UCSD-AML1 (cell line): ENCODE results near the gene RARB.

Experiments used
- DNase-seq: peaks from one replicate; lab custom pipeline; 2025; ENCODE audit not compliant: unreplicated experiment; lab: John Stamatoyannopoulos, UW

Gene RARB

DNA sequence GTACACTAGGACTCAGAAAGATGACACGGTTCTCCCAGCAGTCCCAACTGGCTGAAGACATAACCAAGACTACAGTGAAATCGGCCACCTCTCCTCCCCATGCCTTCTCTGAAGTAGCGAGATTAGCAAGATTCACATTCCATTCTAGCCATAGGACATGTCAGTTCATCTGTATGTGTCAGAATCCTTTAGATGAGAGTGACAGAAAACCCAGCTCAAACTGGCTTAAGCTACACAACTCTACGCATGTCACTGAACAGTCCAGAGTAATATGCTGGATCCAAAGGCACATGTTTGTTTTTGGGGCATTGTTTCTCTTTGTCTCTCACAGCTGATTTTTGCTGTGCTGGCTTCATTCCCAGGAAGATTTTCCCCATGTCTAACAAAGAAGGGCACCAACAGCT is 75.8 kb downstream of the RARB start:
- no peak for DNase-seq

DNA sequence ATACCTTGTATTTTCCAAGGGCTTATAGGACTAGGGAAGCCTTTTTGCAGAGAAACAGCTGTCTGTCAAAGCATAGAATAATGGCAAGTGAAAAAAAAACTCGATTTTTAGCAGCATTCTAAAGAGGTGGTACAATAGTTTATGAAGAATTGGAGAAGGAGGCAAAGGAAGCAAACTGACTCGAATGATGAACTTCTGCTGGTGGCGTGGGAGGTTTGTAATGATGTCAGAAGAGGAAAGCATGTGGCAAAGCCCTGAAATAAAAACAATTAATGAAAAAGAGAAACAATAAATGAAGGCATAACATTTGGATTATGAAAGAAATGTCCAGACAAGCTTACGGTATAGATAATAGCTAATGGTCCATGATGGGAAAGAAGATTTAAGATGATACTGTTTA is 77.5 kb downstream of the RARB start:
- DNase-seq, result no peak

DNA sequence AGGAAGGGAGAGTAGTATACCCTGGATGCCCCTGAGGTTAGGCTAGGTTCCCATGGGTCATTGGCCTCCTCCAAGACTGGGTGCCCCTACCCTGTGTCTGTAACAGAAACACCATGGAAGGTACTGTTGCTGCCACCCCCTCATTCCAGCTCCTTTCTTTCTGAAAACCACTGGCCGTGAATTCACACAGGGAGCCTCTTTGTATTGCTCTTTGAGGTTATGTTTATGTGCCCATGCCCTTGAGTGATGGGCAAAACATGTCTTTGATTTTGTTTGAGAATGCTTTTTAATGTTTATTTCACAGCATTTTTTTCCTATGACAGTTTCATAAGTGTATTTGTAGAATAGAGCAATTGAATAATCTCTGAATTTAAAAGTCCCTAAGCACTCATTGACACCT is 79.7 kb downstream of the RARB start:
- no peak for DNase-seq

DNA sequence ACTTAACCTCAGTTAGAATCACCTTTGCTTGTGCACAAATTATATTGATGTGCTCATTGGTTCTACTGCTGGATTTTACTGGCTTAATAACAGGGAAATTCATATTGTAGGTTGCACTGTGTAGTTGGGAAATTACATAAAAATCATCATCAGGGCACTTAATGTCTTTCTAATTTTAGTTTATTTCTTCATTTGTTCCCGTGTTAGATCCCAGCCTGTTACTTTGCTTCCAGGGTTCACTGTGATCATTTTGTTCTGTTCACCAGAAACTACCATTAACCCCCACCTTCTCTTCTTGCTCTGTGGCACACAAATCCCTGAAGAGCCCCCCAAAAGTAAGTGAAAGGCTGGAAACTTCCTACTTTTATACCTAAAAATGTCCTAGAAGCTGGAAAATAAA is 80.4 kb downstream of the RARB start:
- DNase-seq, result no peak

DNA sequence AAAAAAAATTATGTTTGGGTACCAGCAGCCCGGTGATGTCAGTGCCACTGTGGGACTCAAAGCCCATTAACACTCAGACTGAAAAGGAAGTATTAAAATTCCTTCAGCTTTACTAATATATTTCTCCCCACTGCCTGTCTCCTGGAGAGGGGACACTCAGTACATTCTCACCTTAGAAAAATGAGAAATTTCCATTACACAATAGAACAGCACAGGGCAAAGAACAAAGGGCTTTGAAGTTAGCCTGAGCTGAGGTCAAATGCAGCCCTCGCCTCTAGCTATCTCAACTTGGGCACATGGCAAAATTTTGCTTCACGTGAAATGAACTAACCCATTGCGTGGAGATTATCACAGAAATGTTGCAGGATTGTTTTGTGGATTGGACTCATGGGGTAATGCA is 80.8 kb downstream of the RARB start:
- DNase-seq, result no peak

DNA sequence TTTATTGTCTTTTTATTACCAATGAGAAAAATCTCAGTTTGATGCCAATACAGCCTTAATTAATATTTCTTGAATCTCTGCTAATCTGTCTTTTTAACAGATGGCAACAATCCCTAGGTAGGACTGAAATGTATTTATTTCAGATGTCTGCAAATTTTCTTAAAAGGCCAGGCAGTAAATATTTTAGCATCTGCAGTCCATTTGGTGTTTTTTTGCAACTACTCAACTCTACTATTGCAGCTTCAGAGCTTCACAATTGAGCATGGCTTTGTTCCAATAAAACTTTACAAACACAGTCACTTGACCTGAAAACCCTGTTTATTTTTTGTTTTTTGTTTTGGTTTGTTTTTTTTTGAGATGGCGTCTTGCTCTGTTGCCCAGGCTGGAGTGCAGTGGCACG is 82.7 kb downstream of the RARB start:
- DNase-seq, result no peak

DNA sequence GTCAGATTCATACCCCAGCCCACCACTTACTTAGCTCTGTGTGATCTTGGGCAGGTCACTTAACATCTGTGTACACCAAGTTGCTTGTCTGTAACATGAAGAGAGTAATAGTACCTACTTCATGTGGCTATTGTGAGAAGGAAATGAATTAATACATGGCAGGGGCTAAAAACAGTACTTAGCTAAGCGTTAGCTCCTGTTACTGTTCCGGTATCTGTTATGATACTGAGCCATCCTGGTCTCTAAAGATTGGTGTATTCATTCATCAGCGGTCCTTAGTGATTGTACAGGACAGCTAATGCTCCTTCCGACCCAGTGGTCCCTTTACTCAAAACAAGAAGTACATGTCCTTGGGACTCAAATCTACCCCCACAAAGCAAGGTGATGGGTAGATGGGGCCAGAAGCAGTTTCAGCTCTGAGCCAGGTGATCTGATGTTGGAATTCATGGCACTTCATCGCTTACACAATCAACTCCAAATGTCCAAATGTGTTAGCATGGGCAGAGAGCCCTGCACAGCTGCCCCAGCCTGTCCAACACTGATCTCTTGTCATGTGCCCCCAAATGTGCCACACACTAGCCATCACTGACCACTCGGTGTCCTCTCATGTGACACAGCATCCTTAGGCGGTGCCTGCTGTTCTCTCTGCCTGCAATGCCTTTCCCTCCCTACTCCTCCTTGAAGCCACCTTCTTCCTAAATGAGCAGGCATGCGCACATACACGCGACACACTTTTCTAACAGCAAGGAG is 84.1 kb downstream of the RARB start:
- no peak for DNase-seq

DNA sequence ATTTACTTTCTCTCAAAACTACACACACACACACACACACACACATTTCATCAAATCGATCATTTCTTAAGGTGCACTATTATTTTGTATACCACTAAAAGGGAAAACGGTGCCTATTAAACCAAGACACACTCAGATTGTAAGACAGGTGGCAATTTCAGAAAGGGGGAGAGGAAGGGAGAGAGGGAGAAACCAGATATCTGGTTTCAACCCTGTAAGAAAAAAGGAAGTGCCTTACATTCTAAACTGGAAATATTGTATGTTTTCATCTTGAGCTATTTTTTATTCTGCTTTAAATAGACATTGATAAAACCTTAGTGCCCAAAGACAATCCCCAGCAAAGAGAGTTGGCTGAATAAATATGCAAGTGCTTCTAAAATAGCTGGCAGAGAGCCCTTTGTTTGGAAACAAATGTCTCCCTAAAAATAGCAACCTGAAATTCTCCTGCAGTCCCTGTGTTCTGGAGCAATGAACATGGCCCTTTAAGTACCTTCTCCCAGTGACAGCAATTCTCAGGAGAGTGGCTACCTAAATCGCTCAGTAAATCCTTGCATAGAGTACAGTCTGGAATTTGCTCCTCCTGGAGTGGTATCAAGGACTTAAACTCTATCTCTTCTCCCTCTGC is 85.7 kb downstream of the RARB start:
- no peak for DNase-seq

DNA sequence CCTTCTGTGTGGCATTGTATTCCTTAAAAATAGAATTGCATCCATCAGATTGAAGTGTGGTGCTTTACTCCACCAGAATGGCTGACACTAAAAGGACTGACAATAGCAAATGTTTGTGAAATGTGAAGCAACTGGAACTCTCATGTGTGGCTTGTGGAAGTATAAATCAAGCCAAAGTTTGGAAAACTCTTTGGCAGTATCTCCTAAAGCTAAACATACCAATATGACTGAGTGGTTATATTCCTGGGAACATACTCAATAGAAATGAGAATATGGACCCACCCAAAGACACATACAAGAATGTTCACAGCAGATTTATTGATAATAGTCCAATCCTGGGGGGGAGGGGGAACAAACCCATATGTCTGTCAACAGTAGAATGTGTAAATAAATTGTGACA is 87.1 kb downstream of the RARB start:
- DNase-seq, result no peak

DNA sequence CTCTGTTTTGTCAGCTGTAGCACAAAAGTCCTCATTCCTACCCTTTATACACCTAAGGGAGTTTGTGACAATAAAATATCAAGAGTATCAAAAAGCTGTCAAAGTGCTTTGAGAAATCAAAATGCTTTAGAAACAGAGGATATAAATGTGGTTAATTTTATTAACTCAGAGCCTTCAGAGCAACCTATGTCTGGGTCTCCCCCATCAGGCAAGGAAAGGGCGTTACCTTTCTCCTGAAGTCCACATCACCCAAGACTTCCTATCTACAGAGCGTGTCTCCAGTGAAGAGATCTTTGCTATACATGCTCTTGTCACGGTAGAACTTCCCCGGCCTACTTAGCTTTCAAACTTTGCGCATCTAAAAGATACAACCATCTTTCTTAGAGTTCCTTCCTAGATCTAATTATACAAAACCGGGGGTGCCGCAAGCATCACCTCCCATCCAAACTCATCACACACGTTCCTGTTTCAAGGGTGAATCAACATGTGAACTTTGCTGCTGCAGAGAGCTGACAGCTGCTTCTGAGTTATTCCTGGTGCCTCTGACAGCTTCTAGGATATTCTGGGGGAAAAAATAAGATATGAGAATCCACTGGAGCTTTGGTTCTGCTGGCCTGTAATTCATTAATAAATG is 93.0 kb downstream of the RARB start:
- DNase-seq, result no peak

DNA sequence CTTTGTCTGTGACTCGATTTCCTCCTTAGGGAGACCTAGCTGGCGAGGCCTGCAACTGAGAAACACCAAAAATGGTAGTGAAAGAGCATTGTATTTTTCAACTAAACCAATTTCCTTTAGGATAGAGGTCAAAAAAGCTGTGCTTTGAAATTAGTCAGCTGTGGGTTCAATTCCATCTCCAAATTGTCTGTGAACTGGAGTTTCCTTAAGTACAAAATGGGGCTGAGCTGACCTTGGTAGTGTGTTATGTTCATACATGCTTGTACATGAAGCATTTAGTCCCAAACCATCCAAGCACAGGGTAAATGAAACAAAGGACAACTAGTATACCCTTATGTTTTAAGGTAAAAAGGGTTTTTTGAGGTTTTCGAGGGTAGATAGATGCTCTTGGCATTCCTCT is 99.3 kb downstream of the RARB start:
- DNase-seq, result no peak

DNA sequence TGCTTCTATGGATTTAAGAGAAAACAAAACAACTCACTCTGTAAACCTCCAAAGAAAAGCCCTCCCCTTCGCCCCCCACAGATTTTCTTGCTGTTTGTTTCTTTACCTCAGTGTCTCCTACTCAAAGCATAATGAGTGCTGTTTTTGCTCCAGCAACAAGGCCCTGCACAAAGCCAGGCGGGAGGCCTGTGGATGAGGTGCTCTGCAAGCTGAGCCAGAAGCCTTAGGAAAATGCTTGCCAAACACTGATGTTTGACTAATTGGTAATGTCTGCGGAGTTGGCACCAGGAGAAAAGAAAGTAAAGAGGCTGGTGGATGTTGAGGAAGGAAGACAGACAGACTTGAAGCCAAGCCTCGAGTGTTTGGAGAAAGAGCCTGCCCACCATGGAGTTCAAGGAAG is 99.7 kb downstream of the RARB start:
- DNase-seq, result no peak

DNA sequence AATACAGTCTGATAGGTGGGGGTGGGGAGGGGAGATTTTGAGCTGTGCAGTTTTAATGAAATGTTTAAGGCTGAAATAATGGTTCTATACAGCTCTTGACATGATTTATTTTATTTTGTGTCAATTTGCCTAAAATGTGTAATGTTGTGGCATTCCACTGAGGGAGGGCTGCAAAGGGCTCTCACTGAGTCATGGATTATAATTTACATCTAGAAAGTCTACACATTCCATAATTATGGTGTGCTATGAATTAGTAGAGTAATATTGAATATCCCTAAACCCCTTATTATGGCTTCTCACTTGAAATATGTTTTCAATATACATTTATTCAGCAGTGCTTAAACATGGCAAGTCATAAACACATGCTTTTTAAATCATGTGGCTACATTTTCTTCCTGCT is 103.9 kb downstream of the RARB start:
- no peak for DNase-seq

DNA sequence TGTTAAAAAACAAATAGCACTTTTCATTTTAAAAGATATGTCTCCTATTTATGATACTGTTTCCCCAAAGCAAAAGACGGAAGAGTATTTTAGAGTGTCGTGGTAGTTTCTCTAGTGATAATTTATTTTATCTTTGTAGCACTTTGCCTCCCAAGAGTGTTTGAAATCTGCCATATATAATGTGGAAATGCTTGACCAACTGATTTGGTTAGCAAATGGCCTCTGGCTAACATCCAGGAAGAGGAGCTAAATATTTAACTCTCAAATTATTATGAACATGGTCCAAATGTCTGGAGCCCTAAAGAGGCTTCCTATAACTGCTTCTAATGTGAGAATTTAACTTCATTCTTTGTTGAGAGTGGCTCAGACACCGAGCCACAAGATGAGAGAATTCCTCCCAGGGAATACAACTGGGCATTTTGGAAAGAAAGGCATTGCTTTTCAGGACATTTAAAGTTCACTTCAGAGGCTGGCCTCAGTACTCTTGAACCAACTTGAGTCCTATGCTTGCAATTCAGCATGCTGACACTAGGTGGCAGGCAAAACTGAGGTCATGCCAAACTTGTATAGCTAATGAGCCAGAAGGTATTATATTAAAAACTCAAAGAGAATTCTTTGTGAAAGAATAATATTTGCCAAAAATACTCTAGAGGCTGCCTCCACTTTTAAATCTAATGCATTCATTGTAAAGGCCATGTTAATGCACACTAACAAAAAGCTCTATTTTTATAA is 104.5 kb downstream of the RARB start:
- no peak for DNase-seq

DNA sequence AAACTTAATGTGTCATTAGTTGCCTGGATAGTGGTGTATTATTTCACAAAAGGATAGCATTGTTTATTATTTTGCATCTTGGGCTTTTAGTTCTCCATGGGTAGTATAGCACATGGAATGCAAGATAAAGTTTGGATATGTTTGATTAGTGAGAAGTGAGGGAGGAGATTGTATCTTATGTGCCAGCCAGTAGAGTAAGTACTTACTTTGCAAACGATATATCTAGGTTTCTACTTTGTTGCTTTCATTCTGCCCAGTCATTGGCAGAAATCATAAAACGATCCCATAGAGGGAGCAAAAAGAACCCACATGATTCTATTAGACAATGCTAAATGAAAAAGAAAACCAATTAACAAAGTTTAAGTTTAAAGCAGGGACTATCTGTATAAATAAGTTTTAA is 105.3 kb downstream of the RARB start:
- DNase-seq, result no peak

DNA sequence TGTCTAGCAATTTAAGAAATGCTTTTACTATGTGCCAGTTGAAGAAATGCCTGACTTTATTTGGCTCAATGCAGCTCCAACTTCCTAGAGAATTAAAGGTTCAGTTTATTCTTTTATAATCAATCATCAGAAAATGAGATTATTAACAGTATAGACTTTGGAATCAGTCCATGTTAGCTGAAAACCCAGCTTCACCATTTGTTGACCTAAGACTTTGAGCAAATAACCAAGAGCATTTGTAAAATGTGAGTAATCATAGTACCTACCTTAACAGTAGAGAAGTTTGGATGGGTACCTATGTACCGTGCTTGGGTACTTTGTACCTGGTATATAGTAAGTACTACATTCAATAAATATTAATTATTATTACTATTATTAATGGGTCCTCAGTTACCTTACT is 105.9 kb downstream of the RARB start:
- DNase-seq, result no peak

DNA sequence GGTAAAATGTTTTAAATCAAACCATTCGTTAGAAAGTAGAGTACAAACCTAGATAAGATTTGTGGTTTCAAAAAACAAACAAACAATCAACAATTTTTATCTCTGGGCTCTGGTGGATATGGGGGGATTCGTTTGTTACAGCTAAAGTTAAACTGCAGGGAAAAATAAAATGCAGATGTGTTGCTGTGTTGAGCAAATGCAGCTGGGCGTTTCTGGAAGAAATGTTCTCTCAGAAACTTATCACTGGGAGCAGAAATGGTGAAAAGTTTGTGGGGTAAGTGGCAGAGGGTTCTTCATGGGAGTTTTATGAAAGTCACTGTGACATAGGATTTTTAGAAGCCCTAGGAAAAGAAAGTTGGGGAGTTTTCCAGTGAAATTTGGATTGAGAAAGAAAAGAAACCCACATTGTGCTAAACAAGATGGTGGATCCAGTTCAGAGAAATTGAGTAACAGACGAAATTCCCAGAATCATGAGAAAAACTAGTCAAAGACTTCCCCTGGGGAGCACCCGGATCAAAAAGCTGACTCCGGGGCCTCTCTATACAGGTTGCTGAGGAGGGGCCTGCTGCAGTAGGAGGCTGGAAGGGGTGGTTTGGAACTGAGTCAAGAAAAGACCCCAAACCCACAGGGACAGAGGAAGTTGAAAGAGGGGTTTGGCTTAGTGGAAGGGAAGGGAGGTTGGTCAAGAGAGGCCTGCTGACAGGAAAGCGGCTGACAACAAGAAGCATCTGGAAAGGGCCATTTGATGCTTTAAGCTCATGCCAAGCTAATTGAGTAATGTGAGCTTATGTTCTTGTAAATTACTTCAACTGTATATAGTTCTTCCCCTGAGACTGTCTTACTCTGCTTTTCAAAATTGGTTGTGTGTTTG is 108.7 kb downstream of the RARB start:
- no peak for DNase-seq

DNA sequence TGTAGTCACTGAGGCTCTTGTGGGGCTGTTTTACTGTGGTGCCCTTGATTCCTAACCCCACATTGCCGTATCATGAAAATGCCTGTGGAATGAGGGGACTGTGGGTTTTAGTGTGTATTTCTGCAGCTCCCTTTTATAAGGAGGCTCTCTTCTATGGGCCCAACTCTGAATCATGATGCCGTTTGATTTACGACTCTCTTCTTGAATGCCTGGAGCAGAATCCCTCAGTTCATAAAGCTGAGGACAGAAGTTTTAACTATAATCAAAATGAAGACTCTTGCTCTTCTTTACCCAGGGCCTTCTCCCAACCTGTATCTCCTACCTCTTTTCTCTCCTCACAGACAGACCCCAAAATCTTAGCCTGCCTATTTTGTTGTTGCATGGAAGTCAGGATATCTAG is 109.5 kb downstream of the RARB start:
- DNase-seq, result no peak

DNA sequence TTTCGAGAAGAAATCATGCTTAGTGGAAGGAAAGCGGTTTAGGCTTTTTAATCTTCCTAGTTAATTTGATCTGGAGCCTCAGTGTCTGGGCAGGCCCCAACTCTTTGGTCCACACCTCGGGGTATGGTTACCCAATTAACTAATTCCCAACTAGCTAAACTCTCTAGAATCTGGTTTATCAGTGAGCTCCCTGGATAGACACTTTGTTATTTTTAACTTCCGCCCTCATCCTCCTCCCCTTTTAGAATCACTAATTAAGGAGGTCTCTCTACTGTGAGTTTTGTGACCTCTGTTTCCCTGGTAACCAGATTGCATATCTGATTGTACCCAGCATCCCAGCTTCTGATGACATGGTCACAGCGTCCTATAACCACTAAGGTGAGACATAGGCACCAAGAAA is 112.2 kb downstream of the RARB start:
- no peak for DNase-seq

DNA sequence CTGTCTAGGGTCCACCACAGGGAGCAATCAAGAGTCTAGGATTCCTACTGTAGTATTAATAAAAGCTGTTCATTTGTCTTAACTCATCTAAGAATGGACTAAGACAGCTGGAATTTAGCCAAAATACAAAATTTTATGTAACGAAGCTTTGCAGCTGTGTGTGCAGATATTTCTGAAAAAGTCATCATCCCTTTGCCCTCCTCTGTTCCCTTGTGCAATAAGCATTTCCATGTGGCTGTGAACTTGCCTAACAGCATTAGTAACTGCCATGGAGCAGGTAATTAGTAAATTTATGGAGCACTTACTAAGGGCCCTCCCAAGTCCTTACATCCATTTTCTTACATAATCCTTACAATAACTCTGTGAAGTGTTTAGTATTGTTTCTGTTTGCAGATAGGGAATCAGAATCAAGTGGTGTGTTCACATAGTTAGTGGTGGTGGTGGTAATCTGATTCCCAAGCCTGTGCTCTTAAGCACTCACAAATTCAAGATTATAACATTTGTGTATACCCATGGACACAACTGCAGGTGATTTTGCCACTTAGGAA is 114.5 kb downstream of the RARB start:
- DNase-seq, result no peak

DNA sequence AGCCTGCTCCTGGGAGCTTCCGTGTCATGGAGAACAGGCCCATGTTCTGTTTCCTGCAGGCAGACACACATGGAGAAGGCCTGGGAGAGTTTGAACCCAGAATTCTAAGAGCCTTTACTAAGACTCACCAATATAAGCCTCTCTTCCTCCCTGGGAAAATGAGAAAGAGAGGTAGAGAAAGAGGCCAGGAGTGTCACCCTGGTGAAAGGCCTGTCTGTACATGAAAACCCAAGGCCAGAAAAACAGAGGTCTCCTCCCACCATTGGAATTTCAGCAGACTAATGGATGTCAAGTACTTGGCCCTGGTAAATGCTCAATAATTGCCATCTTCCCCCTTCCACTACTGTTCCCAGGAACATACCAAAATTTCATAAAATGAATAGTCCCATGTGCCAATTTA is 119.0 kb downstream of the RARB start:
- DNase-seq, result no peak
